HG03565 (cell line): Measurements from ENCODE around the gene CIB1.

Source experiments
- ATAC-seq: cut with Tn5 transposase; IDR thresholded peaks from one replicate; pipeline ENCODE4 v1.9.1; 2021; ENCODE audit warnings: mild to moderate bottlenecking, moderate library complexity; ENCODE audit not compliant: unreplicated experiment

The CIB1 gene

GRCh38 chr15:90241343-90242192 lies 7.8 kb upstream of the CIB1 start:
- no peak for ATAC-seq

DNA sequence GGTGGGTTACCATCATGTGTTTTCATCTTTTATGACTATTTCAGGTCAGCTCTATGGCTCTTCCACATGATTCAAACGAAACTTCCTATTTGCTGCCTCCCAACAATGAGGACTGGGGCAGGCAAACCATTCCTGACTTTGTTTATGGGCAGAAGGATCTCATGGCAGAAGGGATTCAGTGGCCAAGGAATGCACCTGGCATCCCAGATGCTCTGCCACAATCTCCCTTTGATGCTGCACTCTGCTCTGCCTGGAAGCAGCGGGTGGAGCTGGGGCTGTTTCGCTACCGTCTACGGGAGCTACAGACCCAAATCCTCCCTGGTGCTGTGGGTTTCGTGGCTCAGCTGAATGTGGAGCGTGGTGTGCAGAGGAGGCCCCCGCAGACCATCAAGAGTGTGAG lies 7.1 kb upstream of the CIB1 start:
- ATAC-seq, result no peak

DNA sequence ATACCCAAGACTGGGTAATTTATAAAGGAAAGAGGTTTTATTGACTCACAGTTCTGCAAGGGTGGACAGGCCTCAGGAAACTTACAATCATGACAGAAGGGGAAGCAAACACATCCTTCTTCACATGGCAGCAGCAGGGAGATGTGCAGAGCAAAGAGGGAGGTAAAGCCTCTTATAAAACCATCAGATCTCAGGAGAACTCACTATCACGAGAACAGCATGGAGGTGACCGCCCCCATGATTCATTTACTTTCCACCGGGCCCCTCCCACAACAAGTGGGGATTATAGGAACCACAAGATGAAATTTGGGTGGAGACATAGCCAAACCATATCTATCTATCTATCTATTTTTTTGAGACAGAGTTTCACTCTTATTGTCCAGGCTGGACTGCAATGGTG lies 5.6 kb upstream of the CIB1 start:
- no peak for ATAC-seq

DNA sequence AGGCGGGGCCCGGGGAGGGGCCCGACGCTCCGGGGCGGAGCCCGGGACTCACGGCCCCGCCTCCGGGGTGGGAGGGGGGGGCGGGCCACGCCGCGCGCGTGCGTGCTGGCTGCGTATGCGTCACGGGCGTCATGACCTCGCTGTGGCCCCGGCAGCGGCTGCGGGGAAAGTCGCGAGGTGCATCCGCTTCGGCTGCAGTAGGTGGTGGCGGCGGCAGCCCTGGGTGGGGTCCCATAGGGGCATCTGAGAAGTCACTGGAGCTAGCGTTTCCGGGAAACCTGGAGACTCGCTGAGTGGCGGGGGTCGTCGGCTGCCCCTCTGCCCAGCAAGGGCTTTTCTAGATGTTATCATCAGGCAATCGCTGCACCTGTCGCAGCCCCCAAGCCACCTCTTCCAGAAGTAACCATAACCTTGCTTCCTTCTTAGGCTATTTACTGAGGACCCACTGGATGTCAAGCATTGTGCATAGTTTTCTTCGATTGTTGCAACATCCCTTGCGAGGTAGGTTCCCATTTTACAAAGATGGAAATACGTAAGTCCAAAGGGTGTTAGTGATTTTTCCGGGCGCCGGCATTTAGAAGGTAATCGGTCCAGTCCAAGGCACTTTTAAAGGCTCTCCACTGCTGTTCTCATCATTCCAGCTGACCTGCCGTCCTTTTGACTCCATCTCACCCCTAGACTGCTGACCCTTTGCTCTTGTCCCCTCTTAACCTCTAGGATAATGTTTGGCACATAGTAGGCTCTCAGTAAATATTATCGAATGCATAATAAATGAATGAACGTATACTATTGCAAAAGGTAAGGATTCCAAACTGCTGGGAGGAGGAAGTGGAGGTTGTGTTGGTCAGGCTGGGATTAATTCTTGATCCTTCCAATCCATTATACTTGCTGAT lies 601 bp upstream of the CIB1 start, which contains the start of gene GDPGP1:
TSS of gene GDPGP1 (plus strand) at position 114 of the 893 bp plus-strand sequence. CDS start 6,700 bp downstream, outside the sequence.
- peak; percentile 64 for ATAC-seq

- no peak for ATAC-seq
Observed at GRCh38 chr15:90232941-90233386, 777 bp downstream of the CIB1 start.

- ATAC-seq, result no peak
Observed at GRCh38 chr15:90232196-90232595, 1.5 kb downstream of the CIB1 start.

- no peak for ATAC-seq
Observed at GRCh38 chr15:90231028-90232017, 2.4 kb downstream of the CIB1 start.

DNA sequence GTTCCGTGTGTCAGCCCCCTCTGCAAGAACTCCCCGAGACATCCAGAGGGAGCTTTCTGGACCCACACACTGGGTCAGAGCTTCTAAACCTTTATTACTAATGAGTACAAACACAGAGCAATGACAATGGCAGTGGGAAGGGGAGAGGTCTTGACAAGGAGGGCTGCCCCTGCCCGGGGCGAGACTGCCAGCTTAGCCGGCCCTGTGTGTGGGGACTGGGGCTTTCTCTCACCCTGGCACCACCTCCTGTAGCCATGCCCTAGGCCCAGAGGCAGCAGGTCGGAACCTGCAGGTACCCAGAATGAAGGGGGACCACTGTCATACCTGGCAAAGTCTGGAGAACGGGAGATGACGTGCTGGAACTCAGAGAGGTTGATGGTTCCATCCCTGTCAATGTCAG lies 3.1 kb downstream of the CIB1 start:
- no peak for ATAC-seq

GRCh38 chr15:90230071-90230494 lies 3.7 kb downstream of the CIB1 start:
- no peak for ATAC-seq

GRCh38 chr15:90228960-90229359 lies 4.8 kb downstream of the CIB1 start:
- no peak for ATAC-seq

DNA sequence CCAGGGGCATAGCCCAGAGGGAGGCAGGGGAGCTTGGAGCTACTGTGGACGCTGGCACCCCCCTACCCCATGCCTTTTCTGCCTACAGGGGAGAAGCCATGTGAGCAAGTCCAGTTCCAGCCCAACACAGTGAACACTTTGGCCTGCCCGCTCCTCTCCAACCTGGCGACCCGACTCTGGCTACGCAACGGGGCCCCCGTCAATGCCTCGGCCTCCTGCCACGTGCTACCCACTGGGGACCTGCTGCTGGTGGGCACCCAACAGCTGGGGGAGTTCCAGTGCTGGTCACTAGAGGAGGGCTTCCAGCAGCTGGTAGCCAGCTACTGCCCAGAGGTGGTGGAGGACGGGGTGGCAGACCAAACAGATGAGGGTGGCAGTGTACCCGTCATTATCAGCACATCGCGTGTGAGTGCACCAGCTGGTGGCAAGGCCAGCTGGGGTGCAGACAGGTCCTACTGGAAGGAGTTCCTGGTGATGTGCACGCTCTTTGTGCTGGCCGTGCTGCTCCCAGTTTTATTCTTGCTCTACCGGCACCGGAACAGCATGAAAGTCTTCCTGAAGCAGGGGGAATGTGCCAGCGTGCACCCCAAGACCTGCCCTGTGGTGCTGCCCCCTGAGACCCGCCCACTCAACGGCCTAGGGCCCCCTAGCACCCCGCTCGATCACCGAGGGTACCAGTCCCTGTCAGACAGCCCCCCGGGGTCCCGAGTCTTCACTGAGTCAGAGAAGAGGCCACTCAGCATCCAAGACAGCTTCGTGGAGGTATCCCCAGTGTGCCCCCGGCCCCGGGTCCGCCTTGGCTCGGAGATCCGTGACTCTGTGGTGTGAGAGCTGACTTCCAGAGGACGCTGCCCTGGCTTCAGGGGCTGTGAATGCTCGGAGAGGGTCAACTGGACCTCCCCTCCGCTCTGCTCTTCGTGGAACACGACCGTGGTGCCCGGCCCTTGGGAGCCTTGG lies 5.6 kb downstream of the CIB1 start:
- no peak for ATAC-seq

- ATAC-seq, result no peak
Observed at GRCh38 chr15:90227336-90227735, 6.4 kb downstream of the CIB1 start.

GRCh38 chr15:90225504-90226234 lies 8.1 kb downstream of the CIB1 start:
- ATAC-seq, result no peak

DNA sequence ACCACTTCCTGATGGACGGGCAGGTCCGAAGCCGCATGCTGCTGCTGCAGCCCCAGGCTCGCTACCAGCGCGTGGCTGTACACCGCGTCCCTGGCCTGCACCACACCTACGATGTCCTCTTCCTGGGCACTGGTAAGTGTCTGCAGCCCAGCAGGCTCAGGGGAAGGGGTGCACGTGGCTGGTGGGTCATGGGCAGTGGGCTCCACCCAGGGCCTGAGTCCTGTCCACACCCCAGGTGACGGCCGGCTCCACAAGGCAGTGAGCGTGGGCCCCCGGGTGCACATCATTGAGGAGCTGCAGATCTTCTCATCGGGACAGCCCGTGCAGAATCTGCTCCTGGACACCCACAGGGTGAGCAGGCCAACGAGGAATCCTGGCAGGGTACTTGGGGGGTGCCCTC lies 8.7 kb downstream of the CIB1 start:
- no peak for ATAC-seq

DNA sequence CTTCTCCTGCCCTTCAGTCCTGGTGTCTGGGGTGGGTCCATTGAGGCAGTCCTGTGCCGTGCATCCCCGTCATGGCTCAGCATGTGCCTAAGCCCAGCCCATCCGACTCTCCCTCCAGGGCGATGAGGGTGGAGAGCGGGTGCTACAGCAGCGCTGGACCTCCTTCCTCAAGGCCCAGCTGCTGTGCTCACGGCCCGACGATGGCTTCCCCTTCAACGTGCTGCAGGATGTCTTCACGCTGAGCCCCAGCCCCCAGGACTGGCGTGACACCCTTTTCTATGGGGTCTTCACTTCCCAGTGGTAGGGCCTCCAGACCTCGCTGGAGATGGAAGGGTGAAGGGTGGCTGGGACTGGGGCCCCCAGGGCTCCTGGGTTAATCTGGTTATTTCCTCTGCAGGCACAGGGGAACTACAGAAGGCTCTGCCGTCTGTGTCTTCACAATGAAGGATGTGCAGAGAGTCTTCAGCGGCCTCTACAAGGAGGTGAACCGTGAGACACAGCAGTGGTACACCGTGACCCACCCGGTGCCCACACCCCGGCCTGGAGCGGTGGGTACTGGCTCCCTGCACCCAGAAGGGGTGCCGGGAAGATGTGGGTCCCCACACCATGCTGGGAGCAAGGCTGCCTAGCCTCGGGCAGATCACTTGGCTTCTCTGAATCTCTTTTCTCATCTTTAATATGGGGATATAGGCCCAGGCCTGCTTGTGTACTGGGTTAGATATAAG lies 10.1 kb downstream of the CIB1 start:
- no peak for ATAC-seq

- ATAC-seq, result no peak
Observed at GRCh38 chr15:90222547-90222946, 11.2 kb downstream of the CIB1 start.

GRCh38 chr15:90221246-90221900 lies 12.4 kb downstream of the CIB1 start:
- ATAC-seq, result no peak
